ENCODE results near the gene CD2BP2. TPM values are rescaled to one million over a fixed set of nuclear protein-coding genes. Genes with fewer than 3 reads are reported as not detected.
"Not testable (repeated sequence)": the region's sequence is repeated elsewhere in the genome, so short reads cannot be mapped to it uniquely, and the experiment has no call there.

The CD2BP2 gene
- 61.8 TPM for polyA plus RNA-seq (2013, experiment 1 of 2; ENCODE audit: insufficient read length)
- 53.1 TPM for polyA plus RNA-seq (2013, experiment 2 of 2; ENCODE audit: insufficient read length)

DNA sequence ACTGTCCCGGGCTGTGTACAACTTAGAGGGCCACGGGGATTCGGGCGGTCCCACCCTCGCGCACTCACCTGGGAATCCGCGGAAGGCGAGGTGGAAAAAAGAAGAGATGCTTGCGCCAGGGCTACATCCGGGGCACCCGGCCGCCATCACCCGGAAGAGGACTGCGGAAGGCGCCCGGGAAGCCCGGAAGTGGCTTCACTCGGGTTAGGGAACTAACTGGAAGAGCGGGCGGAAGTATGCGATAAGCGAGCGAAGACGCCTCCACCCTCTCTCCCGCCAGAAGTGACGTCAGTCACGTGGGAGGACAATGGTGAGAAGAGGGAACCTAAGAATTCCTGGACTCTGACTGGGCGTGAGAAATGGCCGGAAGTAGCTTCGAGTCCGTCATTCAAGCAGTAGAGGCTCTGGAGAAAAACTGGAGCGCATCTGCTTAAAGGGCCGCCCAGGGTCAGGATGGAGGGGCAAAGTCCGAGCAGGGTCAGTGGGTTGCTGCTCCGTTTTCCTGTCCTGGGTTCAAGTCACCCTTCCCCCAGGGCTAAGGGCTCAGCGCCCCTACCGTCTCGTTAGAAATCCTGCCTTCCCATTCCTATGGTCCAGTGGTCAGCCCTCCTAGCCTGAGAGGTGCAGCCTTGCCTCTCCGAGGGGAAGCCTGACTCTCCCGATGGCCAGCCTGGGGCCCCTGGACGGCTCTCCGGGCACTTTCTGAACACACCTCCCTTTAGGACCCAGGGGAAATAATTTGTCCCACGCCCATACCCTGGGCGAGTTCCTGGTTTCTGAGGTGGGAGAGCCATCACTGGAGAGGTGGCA, at the start of gene CD2BP2:
Gene CD2BP2 (minus strand): TSS at position 165 of the 810 bp plus-strand sequence. CDS start 627 bp downstream, outside the sequence.
- peak; percentile 100 for DNase-seq

DNA sequence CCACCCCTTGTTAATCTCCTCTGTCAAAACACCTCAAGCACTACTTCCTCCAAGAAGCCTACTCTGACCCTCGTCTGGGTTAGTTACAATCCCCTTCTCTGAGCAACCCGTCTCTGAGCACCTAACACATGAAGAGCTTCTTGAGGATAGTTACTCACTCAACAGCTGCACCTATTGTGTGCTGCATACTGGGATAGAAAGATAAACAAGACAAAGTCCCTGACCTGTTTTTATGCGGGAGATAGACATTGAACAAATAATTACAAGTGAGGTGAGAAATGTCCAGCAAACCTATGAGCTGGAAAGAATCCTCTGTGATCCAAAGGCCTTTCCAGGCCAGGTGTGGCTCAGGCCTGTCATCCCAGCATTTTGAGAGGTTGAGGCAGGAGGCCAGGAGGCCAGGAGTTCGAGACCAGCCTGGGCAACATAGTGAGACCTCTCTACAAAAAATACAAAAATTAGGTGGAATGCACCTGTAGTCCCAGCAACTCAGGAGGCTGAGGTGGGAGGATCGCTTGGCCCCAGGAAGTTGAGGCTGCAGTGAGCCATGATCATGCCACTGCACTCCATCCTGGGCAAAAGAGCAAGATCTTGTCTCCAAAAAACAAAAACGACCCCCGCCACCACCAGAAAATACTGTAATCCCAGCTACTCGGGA, 46.8 kb upstream of the CD2BP2 start:
- no peak for DNase-seq

GRCh38 chr16:30399435-30400186, 44.5 kb upstream of the CD2BP2 start:
- peak; percentile 1 for DNase-seq

DNA sequence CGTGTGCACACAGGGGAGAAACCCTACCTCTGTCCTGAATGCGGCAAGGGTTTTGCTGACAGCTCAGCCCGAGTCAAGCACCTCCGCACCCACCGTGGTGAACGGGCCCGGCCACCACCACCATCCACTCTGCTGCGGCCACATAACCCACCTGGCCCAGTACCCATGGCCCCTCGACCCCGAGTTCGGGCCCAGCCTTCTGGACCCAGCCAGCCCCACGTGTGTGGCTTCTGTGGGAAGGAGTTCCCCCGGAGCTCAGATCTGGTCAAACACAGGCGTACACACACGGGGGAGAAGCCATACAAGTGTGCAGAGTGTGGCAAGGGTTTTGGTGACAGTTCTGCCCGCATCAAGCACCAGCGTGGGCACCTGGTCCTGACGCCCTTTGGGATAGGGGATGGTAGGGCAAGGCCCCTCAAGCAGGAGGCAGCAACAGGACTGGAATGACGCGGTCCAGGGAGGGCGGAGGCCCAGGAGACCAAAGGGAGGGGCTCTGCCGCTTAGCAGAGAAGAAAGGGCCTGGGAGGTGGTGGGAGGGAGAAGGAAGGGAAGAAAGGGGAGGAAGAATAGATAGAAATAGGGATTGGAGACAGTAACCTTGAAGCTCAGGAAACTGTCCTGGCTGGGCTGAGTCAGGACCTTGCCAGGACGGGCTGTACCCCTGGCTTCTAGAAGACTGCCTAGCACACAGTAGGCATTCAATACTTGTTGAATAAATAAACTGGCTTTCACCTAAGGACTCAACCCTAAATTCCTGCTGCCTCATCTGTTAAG, 43.7 kb upstream of the CD2BP2 start:
- DNase-seq, result no peak

- no peak for DNase-seq
Measured at GRCh38 chr16:30397776-30398660, 42.9 kb upstream of the CD2BP2 start.

DNA sequence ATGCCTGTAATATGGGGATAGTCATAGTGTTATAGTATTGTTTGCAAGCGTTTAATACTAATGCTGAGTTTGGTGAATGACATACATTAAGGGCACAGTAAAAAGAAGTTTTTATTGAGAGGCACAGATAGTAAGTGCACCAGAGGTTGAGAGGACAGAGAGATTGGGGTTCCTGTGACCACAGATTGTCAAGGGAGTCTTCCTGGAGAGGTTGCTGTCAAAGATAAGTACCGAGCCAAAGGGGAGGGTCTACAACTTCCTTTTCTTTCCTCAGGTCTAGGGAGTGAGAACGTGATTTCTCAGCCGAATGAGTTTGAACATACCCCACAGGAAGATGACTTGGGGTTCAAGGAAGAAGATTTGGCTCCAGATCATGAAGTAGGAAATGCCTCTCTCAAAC, 41.9 kb upstream of the CD2BP2 start:
- no peak for DNase-seq

GRCh38 chr16:30396627-30397026, 41.5 kb upstream of the CD2BP2 start:
- DNase-seq, result not testable (repeated sequence)

DNA sequence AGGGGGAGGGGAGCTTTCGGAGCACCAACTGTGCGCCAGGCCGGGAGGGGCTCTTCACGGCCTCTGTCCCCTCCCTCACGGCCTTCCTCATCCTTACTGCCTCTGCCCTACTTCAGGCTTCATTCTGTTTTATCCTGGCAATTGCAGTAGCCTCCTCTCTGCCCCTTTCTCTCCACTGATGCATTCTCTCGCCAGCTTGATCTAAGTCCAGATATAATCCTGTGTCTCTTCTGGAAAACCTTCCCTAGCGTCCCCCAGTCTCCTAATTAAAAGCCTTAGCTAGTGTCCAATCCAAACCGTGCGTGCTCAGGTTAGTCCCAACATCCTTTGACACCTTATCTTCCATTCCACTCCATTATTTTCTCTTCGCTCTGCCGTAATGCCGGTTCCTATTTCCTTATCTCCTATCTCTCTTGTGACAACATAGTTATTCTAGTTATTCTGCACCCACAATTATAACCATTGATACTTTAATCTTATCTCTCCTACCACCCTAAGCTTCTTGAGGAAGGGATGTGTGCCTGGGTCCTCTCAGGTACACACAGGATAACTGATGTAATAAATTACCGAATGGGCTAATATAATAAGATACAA, 41.0 kb upstream of the CD2BP2 start:
- DNase-seq, result peak; percentile 26

DNA sequence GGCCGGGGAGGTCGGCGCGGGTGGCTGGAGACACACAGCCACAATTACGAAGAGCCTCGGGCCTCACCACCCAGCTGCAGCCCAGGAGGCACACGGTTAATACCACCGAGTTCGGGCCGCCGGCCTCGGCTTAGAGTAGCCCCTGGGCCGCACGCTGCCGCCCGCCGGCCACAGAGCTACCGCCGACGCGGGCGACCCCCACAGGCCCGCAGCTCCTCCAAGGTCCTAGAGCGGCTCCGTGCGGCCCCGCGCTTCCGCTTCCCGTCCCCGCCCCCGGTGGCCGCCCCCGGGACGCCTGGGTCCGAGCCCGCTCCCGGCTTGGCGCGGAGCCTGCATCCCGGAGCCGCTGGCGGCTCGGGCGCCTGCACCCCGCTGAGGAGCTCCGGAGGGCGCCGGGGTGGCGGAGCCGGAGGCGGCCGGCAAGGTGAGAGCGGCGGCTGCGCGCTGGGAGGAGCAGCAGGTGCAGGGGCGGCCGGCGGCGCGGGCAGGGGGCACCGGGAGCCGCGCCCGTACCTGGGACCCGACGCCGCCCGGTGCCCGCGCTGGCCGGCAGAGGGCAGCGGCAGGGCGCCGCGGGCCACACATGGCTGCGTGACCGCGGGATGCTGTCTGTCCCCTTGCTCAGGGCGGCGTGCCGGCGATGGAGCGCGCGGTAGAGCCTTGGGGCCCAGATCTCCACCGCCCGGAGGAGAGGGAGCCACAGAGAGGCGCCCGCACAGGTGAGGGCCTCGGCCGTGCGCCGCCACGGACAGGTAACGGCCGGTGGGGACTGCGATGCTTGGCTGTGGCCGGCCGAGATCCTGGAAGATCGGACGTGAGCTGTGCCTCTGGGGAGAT, 40.3 kb upstream of the CD2BP2 start, which contains the start of gene ZNF48:
Gene ZNF48 (plus strand): TSS at position 266 of the 837 bp plus-strand sequence. CDS start 375 bp downstream, at position 641.
- peak; percentile 90 for DNase-seq

- DNase-seq, result peak; percentile 20
Measured at GRCh38 chr16:30394592-30395154, 39.6 kb upstream of the CD2BP2 start.

DNA sequence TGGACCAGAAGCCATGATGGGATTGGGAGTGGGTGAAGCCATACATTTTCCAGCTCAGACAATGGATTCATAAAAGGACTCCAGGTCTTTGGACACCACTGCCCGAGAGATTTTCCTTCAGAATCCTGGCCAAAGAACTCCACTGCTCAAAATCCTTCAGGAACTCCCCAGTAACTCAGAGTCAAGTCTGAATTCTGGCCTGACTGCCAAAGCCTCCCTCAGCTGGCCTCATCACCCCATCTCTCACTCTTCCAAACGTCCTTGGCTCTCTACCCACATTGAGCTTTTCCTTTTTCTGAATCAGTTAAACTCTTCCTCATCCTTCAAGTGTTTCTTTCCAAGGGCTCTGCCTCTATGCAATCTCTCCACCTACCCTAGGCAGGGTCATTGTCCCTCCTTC, 28.4 kb upstream of the CD2BP2 start:
- DNase-seq, result no peak

- DNase-seq, result no peak
Measured at GRCh38 chr16:30382111-30382881, 27.2 kb upstream of the CD2BP2 start, which contains the start of gene SEPTIN1. SEPTIN1 (minus strand) TSS chr16:30382561; CDS start chr16:30382542, 19 bp downstream.

DNA sequence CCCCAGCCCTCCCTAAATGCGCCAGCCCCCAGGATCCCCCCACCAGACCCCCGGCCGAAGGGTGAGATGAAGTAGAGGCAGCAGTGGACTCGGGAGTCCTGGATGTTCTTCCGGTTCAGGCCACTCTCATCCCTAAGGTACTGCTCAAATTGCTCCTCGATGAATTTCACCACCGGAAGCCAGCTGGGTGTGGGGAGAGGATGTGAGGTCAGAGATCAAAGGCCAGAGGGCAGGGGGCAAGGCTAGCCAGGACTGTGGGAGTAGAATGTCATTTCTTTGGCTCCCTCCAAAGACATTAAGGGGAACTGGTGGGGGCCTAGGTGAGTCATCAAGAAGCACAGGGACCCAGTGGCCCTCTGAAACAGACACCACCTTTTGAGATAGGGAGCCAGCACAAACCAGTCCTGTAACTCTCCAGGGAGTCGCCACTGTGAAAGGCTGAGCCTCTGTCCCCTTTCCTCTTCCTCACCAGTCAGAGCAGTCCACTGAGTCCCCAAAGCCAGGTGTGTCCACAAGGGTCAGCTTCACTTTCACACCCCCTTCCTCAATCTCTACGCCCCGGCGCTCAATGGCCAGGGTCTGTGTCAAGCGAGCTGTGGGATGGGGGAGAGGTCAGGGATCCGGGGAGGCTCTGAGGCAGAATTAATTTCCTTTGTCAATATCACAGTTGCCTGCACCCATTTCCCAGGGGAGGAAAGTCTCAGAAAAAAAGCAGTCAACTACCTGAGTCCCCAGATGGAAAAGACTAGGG, 26.4 kb upstream of the CD2BP2 start:
- no peak for DNase-seq

DNA sequence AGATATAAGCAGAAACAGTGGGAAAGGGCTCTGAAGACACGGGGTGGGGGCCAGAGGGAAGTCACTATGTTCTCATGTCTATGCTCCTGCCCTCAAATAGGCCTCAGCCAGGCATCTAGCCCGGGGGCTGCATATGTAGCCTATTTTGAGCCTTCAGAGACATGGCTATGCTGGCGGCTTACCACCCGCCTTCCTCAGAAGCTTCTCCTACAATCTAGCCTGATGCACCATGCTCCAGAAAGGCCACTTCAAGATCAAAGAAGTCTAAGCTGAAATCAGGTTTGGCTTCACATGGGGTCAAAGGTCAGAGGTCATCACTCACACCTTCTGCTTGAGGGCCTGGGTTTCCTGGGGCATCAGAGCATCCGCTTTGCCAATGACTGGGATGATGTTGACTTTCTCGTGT, 25.7 kb upstream of the CD2BP2 start:
- no peak for DNase-seq

GRCh38 chr16:30380072-30380802, 25.1 kb upstream of the CD2BP2 start:
- no peak for DNase-seq

- no peak for DNase-seq
Measured at GRCh38 chr16:30379158-30379783, 24.2 kb upstream of the CD2BP2 start.

All from fibroblast of skin of scalp (primary cell).